SHP77 (cell line): ENCODE results near the gene SLC39A13.

Experiments
- DNase-seq, 2 experiments: peaks; one replicate each; lab custom pipeline; 2025; lab: John Stamatoyannopoulos, UW

Gene SLC39A13

GRCh38 chr11:47453365-47453764 is 45.0 kb downstream of the SLC39A13 start:
- DNase-seq = no peak

GRCh38 chr11:47454258-47454671 is 45.9 kb downstream of the SLC39A13 start:
- DNase-seq = peak; percentile 79 to 82

GRCh38 chr11:47460571-47461235 is 52.3 kb downstream of the SLC39A13 start:
- no peak for DNase-seq

DNA sequence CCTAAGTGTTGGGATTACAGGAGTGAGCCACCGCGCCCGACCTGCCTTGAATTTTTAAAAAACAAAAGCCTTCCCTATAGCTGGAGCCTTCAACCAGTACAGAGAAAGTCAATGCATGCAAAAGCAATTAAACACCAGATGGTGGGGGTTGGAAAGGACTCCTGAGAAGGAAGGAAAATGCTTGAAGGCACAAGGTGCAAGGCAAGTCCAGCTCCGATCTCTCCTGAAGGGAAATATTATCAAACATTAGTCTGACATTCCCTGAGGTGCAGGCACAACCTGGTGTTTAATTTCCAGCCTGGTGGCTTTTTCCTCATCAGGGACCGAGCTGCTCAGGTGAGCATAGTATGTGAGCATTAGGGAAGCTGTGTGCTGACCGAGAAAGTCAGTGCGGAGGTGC is 53.5 kb downstream of the SLC39A13 start:
- no peak for DNase-seq

- no peak for DNase-seq
Observed at GRCh38 chr11:47464483-47464882, 56.1 kb downstream of the SLC39A13 start.
